ENCODE results near the gene PRAMEF15.
"Not testable (repeated sequence)": the region's sequence is repeated elsewhere in the genome, so short reads cannot be mapped to it uniquely, and the experiment has no call there.

Gene PRAMEF15

DNA sequence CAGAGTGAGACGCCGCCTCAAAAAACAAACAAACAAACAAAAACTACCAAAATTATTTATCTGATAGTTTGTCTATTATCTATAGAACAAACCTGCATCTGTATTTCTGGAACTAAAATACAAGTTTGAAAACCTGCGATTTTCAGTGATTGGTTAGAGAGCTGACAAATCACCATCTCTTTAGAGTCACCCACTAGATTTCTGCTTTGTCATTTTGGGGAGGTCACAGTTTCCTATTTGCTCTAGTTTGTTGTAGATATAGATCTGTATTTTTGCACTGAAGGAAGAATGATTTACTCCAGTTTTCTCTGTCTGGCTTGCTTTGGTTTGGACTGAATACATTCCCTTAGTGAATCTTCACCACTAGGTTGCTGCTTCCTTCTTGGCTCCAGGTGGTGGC is 51.2 kb downstream of the PRAMEF15 start:
- ATAC-seq; H3K4me1 Mint-ChIP-seq; DNase-seq (ENCODE audit: low spot score in 2 of 2); H3K4me3 Mint-ChIP-seq; H3K36me3 Mint-ChIP-seq; H3K9me3 Mint-ChIP-seq; H3K27ac Mint-ChIP-seq: not testable (repeated sequence)

DNA sequence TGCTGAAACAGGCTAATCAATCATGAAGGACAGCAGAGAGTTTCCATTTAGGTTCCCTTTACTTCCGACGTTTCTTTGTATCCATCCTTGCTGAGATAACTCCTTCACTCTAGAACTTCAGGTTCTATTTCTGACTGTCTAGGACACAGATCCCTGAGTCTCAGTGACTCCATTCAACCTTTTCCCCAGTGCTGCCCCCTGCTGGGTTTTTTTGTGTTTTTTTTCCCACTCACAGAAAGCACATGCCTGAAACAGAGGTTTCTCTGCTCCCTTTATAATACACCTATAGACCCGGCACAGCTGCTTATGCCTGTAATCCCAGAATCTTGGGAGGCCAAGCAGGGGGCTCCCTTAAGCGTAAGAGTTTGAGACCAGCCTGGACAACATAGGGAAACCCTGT is 53.2 kb downstream of the PRAMEF15 start:
- not testable (repeated sequence) for H3K27ac Mint-ChIP-seq, H3K9me3 Mint-ChIP-seq, H3K36me3 Mint-ChIP-seq, ATAC-seq, H3K4me3 Mint-ChIP-seq, H3K4me1 Mint-ChIP-seq
- DNase-seq (ENCODE audit: low spot score in 2 of 2): peak in 1 of 2 donors; percentile 58

Measured in stimulated activated effector memory CD8-positive, alpha-beta T cell treated with anti-CD3 and anti-CD28 coated beads, Interleukin-12 subunit alpha, Interleukin-12 subunit beta, amount 100 ng/mL, for 72 hours (primary cell).